ENCODE data around the gene NPM1.

- TF ChIP-seq CTCF (IDR thresholded peaks at IDR 0.05): no peak
- no peak for TF ChIP-seq POLR2A (IDR thresholded peaks at IDR 0.05)
- TF ChIP-seq POLR2AphosphoS5 (IDR thresholded peaks at IDR 0.05): no peak
These were observed 13.7 kb downstream of the NPM1 start for GRCh38 chr5:171401167-171401947.
